Measurements from ENCODE around the gene ELFN2. TPM values are rescaled to one million over a fixed set of nuclear protein-coding genes. Genes with fewer than 3 reads are reported as not detected.

ELFN2 gene
- total RNA-seq, 1 donor from 2014 or later: 0.53 TPM

DNA sequence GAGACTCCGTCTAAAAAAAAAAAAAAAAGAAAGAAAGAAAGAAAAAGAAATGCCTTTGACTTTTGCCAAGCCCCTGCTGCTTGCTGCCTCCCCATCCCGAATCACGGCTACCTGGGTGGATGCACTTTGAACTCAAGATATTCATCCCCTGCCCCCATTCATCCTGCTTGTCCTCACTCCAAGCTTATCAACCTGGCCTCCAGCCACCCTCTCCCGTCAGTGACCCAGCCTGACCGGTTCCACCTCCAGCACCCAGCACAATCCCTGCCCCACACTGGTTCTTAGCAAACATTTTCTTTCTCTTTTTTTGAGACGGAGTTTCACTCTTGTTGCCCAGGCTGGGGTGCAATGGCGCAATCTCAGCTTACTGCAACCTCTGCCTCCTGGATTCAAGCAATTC lies 100.6 kb downstream of the ELFN2 start:
- H3K4me3 Mint-ChIP-seq: peak overlapping the region; percentile 67
- peaks cover 9% of the 10 kb centered on the region for H3K4me1 Mint-ChIP-seq (ENCODE audit: unreplicated experiment)
- TF ChIP-seq, protein P1, sequence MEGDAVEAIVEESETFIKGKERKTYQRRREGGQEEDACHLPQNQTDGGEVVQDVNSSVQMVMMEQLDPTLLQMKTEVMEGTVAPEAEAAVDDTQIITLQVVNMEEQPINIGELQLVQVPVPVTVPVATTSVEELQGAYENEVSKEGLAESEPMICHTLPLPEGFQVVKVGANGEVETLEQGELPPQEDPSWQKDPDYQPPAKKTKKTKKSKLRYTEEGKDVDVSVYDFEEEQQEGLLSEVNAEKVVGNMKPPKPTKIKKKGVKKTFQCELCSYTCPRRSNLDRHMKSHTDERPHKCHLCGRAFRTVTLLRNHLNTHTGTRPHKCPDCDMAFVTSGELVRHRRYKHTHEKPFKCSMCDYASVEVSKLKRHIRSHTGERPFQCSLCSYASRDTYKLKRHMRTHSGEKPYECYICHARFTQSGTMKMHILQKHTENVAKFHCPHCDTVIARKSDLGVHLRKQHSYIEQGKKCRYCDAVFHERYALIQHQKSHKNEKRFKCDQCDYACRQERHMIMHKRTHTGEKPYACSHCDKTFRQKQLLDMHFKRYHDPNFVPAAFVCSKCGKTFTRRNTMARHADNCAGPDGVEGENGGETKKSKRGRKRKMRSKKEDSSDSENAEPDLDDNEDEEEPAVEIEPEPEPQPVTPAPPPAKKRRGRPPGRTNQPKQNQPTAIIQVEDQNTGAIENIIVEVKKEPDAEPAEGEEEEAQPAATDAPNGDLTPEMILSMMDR (conservative IDR thresholded peaks at IDR 0.05): no peak
- no peaks in the 10 kb centered on the region for H3K36me3 Mint-ChIP-seq
- H3K27me3 Mint-ChIP-seq: peaks cover 83% of the 10 kb centered on the region
- no peak for DNase-seq (ENCODE audit: extremely low spot score, unreplicated experiment)
- H3K9me3 Mint-ChIP-seq: no peaks in the 10 kb centered on the region
- H3K27ac Mint-ChIP-seq: peak overlapping the region; percentile 28

DNA sequence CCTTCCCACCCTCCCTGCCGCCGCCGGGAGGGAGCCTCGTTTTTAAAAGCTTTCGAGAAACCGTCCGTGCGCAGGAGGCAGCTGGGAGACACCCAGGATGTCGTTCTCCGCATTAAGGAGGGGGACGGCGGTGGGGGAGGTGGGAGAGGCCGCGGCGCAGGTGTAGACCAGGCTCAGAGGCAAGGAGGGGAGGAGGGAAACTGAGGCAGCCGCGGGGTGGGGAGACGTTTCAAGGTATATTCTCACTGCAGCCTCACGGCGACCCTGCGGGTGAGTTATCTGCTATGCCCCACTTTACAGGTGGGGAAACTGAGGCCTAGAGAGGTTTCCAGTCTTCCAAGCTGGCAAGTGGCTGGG lies 102.3 kb downstream of the ELFN2 start:
- Mint-ChIP-seq H3K27me3 (peaks cover 87% of the 10 kb centered on the region), H3K4me3 (no peak overlapping the region)

DNA sequence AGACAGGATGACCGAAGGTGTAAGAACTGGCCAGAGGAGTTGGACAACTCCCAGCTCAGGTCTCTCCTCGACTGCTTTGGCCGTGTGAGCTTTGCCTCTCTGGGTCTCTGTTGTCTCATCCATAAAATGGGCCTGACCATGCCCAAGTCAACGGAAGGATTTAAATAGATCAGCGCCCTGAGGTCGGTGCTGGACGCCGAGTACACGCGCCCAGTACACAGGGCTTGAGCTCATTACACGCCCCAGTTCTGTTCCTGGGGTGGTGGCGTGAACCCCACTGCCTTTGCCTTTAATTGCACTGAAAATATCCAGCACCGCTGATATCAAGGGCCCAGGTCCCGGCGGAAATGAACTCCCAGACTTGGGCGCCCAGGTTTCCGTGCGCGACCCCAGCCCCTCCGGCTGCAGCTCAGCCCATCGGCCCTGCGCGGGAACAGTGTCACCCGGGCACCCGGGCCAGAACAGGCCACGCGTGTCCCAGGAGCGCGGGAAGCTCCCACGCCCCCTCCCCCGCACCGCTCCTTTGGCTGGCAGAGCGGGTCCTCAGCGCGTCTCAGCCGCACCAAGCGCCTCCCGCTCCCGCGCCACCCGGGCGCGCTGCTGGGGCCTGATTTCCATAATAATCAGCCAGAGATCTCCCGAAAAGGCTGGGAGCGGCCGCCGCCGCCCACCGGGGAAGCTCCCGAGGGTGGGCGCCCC lies 102.8 kb downstream of the ELFN2 start:
- Mint-ChIP-seq H3K4me3 (no peak overlapping the region), H3K4me1 (ENCODE audit: unreplicated experiment) (peaks cover 4% of the 10 kb centered on the region), H3K27ac (no peak overlapping the region), H3K36me3 (no peaks in the 10 kb centered on the region), H3K27me3 (peaks cover 84% of the 10 kb centered on the region), H3K9me3 (no peaks in the 10 kb centered on the region)
- TF ChIP-seq, protein P1 (conservative IDR thresholded peaks at IDR 0.05): no peak
- no peak for DNase-seq (ENCODE audit: extremely low spot score, unreplicated experiment)

More for the DNA sequence above, 102.3 kb downstream of the ELFN2 start:
- Mint-ChIP-seq H3K27ac (no peak overlapping the region), H3K4me1 (ENCODE audit: unreplicated experiment) (peaks cover 4% of the 10 kb centered on the region), H3K9me3 (no peaks in the 10 kb centered on the region), H3K36me3 (no peaks in the 10 kb centered on the region)
- DNase-seq (ENCODE audit: extremely low spot score, unreplicated experiment): no peak
- TF ChIP-seq, protein P1 (conservative IDR thresholded peaks at IDR 0.05): no peak

DNA sequence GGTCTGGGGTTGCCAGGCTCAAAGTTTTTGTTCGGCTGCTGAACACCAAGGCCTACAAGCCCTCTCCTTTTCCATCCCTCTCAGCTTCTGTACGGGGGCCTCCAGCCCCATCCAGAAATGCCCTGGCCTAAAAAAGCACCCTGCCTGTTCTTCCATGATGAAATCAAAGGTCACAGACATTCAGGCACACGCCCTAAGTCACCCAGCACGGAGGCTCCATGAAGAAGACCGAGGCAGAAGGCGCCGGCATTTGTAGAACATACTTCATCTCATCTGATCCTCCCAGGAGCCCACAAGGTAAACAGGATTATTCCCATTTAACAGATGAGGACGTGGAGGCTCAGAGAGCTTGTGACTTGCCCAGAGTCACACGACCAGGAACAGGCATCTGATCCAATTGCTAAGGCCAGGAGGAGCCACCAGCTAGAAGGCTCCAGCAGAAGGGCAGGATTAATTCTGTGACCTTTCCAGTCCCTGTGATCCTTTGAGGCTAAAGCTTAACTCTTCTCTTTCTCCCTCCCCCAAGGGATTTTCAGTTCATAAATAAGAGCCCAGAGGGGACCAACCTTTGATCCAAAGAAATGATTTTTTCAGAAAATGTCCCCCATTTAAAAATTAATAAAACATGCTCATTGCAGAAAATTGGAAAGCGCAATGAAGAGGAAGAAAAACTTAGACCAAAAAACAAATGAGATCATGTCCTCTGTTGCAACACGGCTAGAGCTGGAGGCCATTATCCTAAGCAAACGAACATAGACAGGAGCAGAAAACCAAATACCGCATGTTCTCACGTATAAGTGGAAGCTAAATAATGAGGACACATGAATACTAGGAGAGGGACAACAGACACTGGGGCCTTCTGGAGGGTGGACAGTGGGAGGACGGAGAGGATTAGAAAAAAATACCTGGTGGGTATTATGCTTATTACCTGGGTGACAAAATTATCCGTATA lies 106.3 kb downstream of the ELFN2 start:
- Mint-ChIP-seq H3K4me3 (no peak overlapping the region), H3K27ac (no peak overlapping the region), H3K36me3 (no peaks in the 10 kb centered on the region), H3K4me1 (ENCODE audit: unreplicated experiment) (peaks cover 7% of the 10 kb centered on the region), H3K9me3 (no peaks in the 10 kb centered on the region), H3K27me3 (peaks cover 63% of the 10 kb centered on the region)
- DNase-seq (ENCODE audit: extremely low spot score, unreplicated experiment): no peak
- TF ChIP-seq, protein P1 (conservative IDR thresholded peaks at IDR 0.05): no peak

DNA sequence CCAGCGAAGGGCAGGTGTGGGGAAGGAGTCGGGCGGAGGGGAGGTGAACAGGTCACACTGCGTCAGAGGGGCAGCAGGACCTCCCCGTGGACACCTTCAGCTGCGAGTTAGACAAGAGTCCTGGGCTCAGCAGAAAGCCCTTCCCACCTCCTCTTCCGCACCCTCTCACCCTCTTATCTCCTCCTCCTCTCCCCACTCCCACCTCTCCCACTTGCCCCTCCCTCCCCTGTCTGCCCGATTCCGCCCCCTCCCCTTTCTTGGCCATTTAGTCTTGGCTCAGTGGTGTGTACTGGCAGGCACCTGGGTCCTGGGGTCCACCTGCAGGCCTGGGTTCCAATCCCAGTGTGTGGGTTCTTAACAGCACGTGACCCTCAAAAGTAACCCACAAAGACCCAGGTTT lies 107.8 kb downstream of the ELFN2 start:
- Mint-ChIP-seq H3K4me3 (no peak overlapping the region), H3K36me3 (no peaks in the 10 kb centered on the region), H3K27ac (no peak overlapping the region), H3K27me3 (peaks cover 57% of the 10 kb centered on the region), H3K9me3 (no peaks in the 10 kb centered on the region), H3K4me1 (ENCODE audit: unreplicated experiment) (peaks cover 7% of the 10 kb centered on the region)
- TF ChIP-seq, protein P1 (conservative IDR thresholded peaks at IDR 0.05): no peak
- no peak for DNase-seq (ENCODE audit: extremely low spot score, unreplicated experiment)

Measured in type B pancreatic cell (in vitro differentiated cells).